Testis (tissue), 2 donors: ENCODE results near the gene TCF3.

Experiments used
- POLR2A ChIP-seq: fragments of 450-650 bp; IDR thresholded peaks from one replicate; pipeline ENCODE4 v1.6.1; 2017; ENCODE audit warnings: antibody characterized with exemption, mild to moderate bottlenecking, moderate library complexity
- TF ChIP-seq, protein P1 (sequence below), 3 experiments: fragments of 450-650 bp in 2 of 3; fragments of 200-600 bp in 1 of 3; sonication (generic) in 1 of 3; IDR thresholded peaks; one replicate each; pipeline ENCODE4 v1.5.1; 2016 to 2019; ENCODE audit warnings: antibody characterized with exemption in 3 of 3, mild to moderate bottlenecking in 2 of 3, moderate library complexity in 1 of 3

GRCh38 chr19:1567848-1568227 lies 84.6 kb downstream of the TCF3 start:
- TF ChIP-seq, protein P1, sequence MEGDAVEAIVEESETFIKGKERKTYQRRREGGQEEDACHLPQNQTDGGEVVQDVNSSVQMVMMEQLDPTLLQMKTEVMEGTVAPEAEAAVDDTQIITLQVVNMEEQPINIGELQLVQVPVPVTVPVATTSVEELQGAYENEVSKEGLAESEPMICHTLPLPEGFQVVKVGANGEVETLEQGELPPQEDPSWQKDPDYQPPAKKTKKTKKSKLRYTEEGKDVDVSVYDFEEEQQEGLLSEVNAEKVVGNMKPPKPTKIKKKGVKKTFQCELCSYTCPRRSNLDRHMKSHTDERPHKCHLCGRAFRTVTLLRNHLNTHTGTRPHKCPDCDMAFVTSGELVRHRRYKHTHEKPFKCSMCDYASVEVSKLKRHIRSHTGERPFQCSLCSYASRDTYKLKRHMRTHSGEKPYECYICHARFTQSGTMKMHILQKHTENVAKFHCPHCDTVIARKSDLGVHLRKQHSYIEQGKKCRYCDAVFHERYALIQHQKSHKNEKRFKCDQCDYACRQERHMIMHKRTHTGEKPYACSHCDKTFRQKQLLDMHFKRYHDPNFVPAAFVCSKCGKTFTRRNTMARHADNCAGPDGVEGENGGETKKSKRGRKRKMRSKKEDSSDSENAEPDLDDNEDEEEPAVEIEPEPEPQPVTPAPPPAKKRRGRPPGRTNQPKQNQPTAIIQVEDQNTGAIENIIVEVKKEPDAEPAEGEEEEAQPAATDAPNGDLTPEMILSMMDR (IDR thresholded peaks at IDR 0.05): no peak
- no peak for TF ChIP-seq POLR2A
